B cell (primary cell): ENCODE results near the gene RPL32. TPM values are rescaled to one million over a fixed set of nuclear protein-coding genes. Genes with fewer than 3 reads are reported as not detected.
"Not testable (repeated sequence)": the region's sequence is repeated elsewhere in the genome, so short reads cannot be mapped to it uniquely, and the experiment has no call there.

Source experiments
- ATAC-seq: fragments of 200-7000 bp; cut with Tn5 transposase; one replicate; pipeline ENCODE4 v1.10.0; 2021; ENCODE audit warnings: low read depth, mild to moderate bottlenecking, moderate number of reproducible peaks, moderate library complexity
- CTCF ChIA-PET: fragments of 350-600 bp; sonication (Branson Sonifier 250); formaldehyde crosslinking; loops from one replicate; lab custom pipeline; 2021; ENCODE audit warnings: antibody characterized with exemption, inconsistent platforms; lab: Charles Lee
- POLR2A ChIA-PET: fragments of 350-600 bp; sonication (Branson Sonifier 250); formaldehyde crosslinking; loops from one replicate; lab custom pipeline; 2021; ENCODE audit warnings: antibody characterized with exemption; lab: Charles Lee
- DNase-seq: peaks from one replicate; pipeline ENCODE4 v3.0.0; 2013
- H2AFZ ChIP-seq: 2 replicates; pipeline ENCODE4 v1.6.1; 2012; ENCODE audit warnings: mild to moderate bottlenecking, low read depth, low read length; ENCODE audit not compliant: insufficient read depth, poor library complexity, severe bottlenecking
- H3K27ac ChIP-seq, 2 donors: 1 replicate in 1 of 2; 2 replicates in 1 of 2; pipeline ENCODE4 v1.5.1; 2012 to 2013; ENCODE audit warnings: low read length in 2 of 2, mild to moderate bottlenecking in 2 of 2, moderate library complexity in 1 of 2
- H3K27me3 ChIP-seq, 4 experiments: fragments of 200-600 bp in 1 of 4; sonication (generic) in 1 of 4; replicated peaks in 1 of 4; 1 replicate in 2 of 4; 2 replicates in 2 of 4; pipeline versions ENCODE4 v1.6.1 to v1.7.0; 2013 to 2016; ENCODE audit warnings: low read length in 3 of 4, mild to moderate bottlenecking in 2 of 4, mixed read lengths in 1 of 4, moderate library complexity in 1 of 4; ENCODE audit not compliant: insufficient read depth in 4 of 4, control insufficient read depth in 3 of 4; ENCODE audit errors: control extremely low read depth in 1 of 4
- H3K36me3 ChIP-seq, 2 experiments: replicated peaks in 1 of 2; 1 replicate in 1 of 2; 2 replicates in 1 of 2; pipeline versions ENCODE4 v1.6.1 to v1.7.1; 2013; ENCODE audit warnings: low read length in 1 of 2; ENCODE audit not compliant: insufficient read depth in 2 of 2, control insufficient read depth in 1 of 2; ENCODE audit errors: control extremely low read depth in 1 of 2, extremely low read depth in 1 of 2
- H3K4me1 ChIP-seq, 2 donors: fragments of 200-600 bp in 1 of 2; sonication (generic) in 1 of 2; 1 replicate in 1 of 2; 2 replicates in 1 of 2; pipeline versions ENCODE4 v1.5.1 to v1.6.1; 2013 to 2017; ENCODE audit warnings: low read length in 2 of 2; ENCODE audit not compliant: control insufficient read depth in 2 of 2, insufficient read depth in 2 of 2
- H3K4me2 ChIP-seq: replicated peaks from 2 replicates; pipeline ENCODE3; 2012; ENCODE audit warnings: mild to moderate bottlenecking, low read depth, low read length; ENCODE audit not compliant: poor library complexity, severe bottlenecking
- H3K4me3 ChIP-seq, 5 experiments: fragments of 200-600 bp in 1 of 5; sonication (generic) in 1 of 5; 1 replicate in 3 of 5; 2 replicates in 2 of 5; pipeline versions ENCODE4 v1.5.1 to v1.7.0; 2011 to 2016; ENCODE audit warnings: low read length in 4 of 5, mild to moderate bottlenecking in 4 of 5, low read depth in 2 of 5, control low read depth in 1 of 5, moderate library complexity in 1 of 5; ENCODE audit not compliant: insufficient read depth in 1 of 5; ENCODE audit errors: control extremely low read depth in 1 of 5, extremely low read depth in 1 of 5
- H3K79me2 ChIP-seq: fragments of 200-600 bp; sonication (generic); one replicate; pipeline ENCODE4 v1.6.0; 2016; ENCODE audit warnings: low read length; ENCODE audit not compliant: control insufficient read depth, insufficient read depth
- H3K9ac ChIP-seq: fragments of 200-600 bp; sonication (generic); 2 replicates; pipeline ENCODE4 v1.6.1; 2017; ENCODE audit warnings: mild to moderate bottlenecking, low read length, moderate library complexity
- H3K9me3 ChIP-seq, 3 donors: one replicate each; pipeline versions ENCODE4 v1.6.1 to v1.7.1; 2013; ENCODE audit warnings: low read length in 2 of 3; ENCODE audit not compliant: control insufficient read depth in 2 of 3, insufficient read depth in 1 of 3; ENCODE audit errors: control extremely low read depth in 1 of 3
- H4K20me1 ChIP-seq: 2 replicates; pipeline ENCODE4 v1.6.0; 2012; ENCODE audit warnings: mild to moderate bottlenecking, low read length; ENCODE audit not compliant: insufficient read depth, control insufficient read depth, poor library complexity, severe bottlenecking
- H3K27ac Mint-ChIP-seq: one replicate; pipeline ENCODE4 v1.8.0; 2021; ENCODE audit warnings: mixed read lengths
- H3K27me3 Mint-ChIP-seq: one replicate; pipeline ENCODE4 v1.8.0; 2021; ENCODE audit warnings: mixed read lengths
- H3K4me1 Mint-ChIP-seq: one replicate; pipeline ENCODE4 v1.8.0; 2021; ENCODE audit warnings: mixed read lengths
- H3K4me3 Mint-ChIP-seq: one replicate; pipeline ENCODE4 v1.8.0; 2021; ENCODE audit warnings: mixed read lengths
- H3K9me3 Mint-ChIP-seq: one replicate; pipeline ENCODE4 v1.8.0; 2022; ENCODE audit warnings: mixed read lengths; ENCODE audit not compliant: insufficient read depth
- CTCF ChIP-seq: fragments of 200-600 bp; IDR thresholded peaks from one replicate; pipeline ENCODE4 v1.8.0; 2022; ENCODE audit warnings: antibody characterized with exemption, mild to moderate bottlenecking
- EZH2 ChIP-seq: IDR thresholded peaks from 2 replicates; pipeline ENCODE4 v1.6.1; 2012; ENCODE audit warnings: borderline replicate concordance, low read depth, mild to moderate bottlenecking, moderate library complexity, low read length; ENCODE audit not compliant: insufficient read depth, poor library complexity, severe bottlenecking
- WGBS: methylation state at CpG from one replicate; pipeline ENCODE4 v1.1.5; 2013; ENCODE audit warnings: missing lambda C conversion rate; ENCODE audit not compliant: insufficient coverage; 5-methylcytosine and 5-hydroxymethylcytosine counted together
- intact Hi-C: fragments of 100-400 bp; cut with micrococcal nuclease; formaldehyde crosslinking; loops from one replicate; pipeline ENCODE4 v1.10.0; 2022
- polyA plus RNA-seq: library from polyadenylated mRNA; depleted of rRNA; stranded (reverse); fragments of >200 nt; gene quantifications from 2 replicates; pipeline ENCODE4 v1.2.3, GENCODE V29; 2012
- total RNA-seq, 2 donors: library from RNA; stranded (reverse); fragments of 120-200 nt in 1 of 2; gene quantifications; 1 replicate in 1 of 2; 2 replicates in 1 of 2; pipeline versions ENCODE4 v1.2.3 to v1.2.4, GENCODE V29; 2013 to 2022

Gene RPL32
- total and polyA plus RNA-seq, 2 donors (not counting 1 experiment from before 2014, with no cell fraction given), result 2,160 to 2,756 TPM

- Histone ChIP-seq H3K4me3 (no peak overlapping the region), H4K20me1 (no peaks in the 10 kb centered on the region), H3K9ac (no peak overlapping the region), H3K27ac (no peak overlapping the region), H3K27me3 (peaks cover 0 to 21% (median 4%) of the 10 kb centered on the region in 4 experiments), H3K4me2 (no peak overlapping the region), H3K4me1 (peaks cover 17 to 29% of the 10 kb centered on the region in 2 donors), H2AFZ (no peak overlapping the region), H3K36me3 (no peaks in the 10 kb centered on the region), H3K79me2 (no peaks in the 10 kb centered on the region), H3K9me3 (peaks cover 0 to 10% (median 0%) of the 10 kb centered on the region in 3 donors)
- ChIA-PET POLR2A (no interaction called here), CTCF (interaction anchor here (1.4 to 2.9 kb wide), 3 partner anchors 9 to 13 kb away, joined by 5 to 13 read pairs (median 12); no protein-coding TSS in a partner anchor)
- WGBS, result 94% methylated on average over 5 of the region's 5 CpGs
- ATAC-seq (no peak), DNase-seq (no peak)
- Mint-ChIP-seq H3K4me1 (peaks cover 23% of the 10 kb centered on the region), H3K9me3 (no peaks in the 10 kb centered on the region), H3K4me3 (no peak overlapping the region), H3K27ac (no peak overlapping the region), H3K27me3 (peaks cover 7% of the 10 kb centered on the region)
- TF ChIP-seq CTCF, result no peak
- TF ChIP-seq EZH2, result no peak
- intact Hi-C loops, result no loop called here
These were observed 37.9 kb upstream of the RPL32 start for GRCh38 chr3:12879191-12879815.

GRCh38 chr3:12878758-12879157, 37.4 kb upstream of the RPL32 start:
- no CpG with 5 or more reads among the region's 2 CpGs for WGBS
- H3K36me3 ChIP-seq, H3K4me2 ChIP-seq, H3K9ac ChIP-seq, H2AFZ ChIP-seq, H3K79me2 ChIP-seq, H4K20me1 ChIP-seq, ATAC-seq, H3K9me3 ChIP-seq, H3K4me3 Mint-ChIP-seq, DNase-seq, H3K27ac ChIP-seq, H3K27me3 Mint-ChIP-seq, H3K4me3 ChIP-seq, H3K9me3 Mint-ChIP-seq, H3K27ac Mint-ChIP-seq, POLR2A ChIA-PET, intact Hi-C loops: not testable (repeated sequence)
- H3K4me1 Mint-ChIP-seq, result peaks cover 23% of the 10 kb centered on the region
- CTCF ChIA-PET, result interaction anchor here (2.6 to 2.9 kb wide), 2 partner anchors 11 to 14 kb away, joined by 12 to 13 read pairs; no protein-coding TSS in a partner anchor
- Histone ChIP-seq H3K4me1 (peaks cover 17 to 25% of the 10 kb centered on the region in 2 donors), H3K27me3 (peaks cover 0 to 21% (median 4%) of the 10 kb centered on the region in 4 experiments)
